Body of pancreas (tissue), 4 donors: Measurements from ENCODE around the gene HHAT. TPM values are rescaled to one million over a fixed set of nuclear protein-coding genes. Genes with fewer than 3 reads are reported as not detected.

ENCODE experiments used
- ATAC-seq: fragments of 150-250 bp; one replicate; pipeline ENCODE4 v1.9.1; 2016
- DNase-seq, 4 donors: peaks; one replicate each; pipeline ENCODE4 v3.0.0-alpha.2; 2019
- H3K27ac ChIP-seq, 4 donors: fragments of 200-600 bp; sonication (generic); 1 replicate in 3 of 4; 2 replicates in 1 of 4; pipeline versions ENCODE4 v1.5.1 to v1.6.1; 2016 to 2019; ENCODE audit warnings: mild to moderate bottlenecking in 1 of 4, mixed read lengths in 1 of 4, moderate library complexity in 1 of 4
- H3K27me3 ChIP-seq, 2 donors: fragments of 200-600 bp; sonication (generic); one replicate each; pipeline ENCODE4 v1.6.0; 2016; ENCODE audit warnings: mild to moderate bottlenecking in 1 of 2
- H3K36me3 ChIP-seq, 2 donors: fragments of 200-600 bp; sonication (generic); replicated peaks in 1 of 2; 2 replicates each; pipeline ENCODE4 v1.5.1; 2016; ENCODE audit warnings: low read depth in 2 of 2; ENCODE audit not compliant: insufficient read depth in 1 of 2
- H3K4me1 ChIP-seq: fragments of 200-600 bp; sonication (generic); one replicate; pipeline ENCODE4 v1.6.0; 2016
- H3K4me3 ChIP-seq, 2 donors: fragments of 200-600 bp; sonication (generic); 1 replicate in 1 of 2; 2 replicates in 1 of 2; pipeline ENCODE4 v1.5.1; 2016 to 2019
- H3K9me3 ChIP-seq, 3 donors: fragments of 200-600 bp; sonication (generic); 1 replicate in 2 of 3; 2 replicates in 1 of 3; pipeline ENCODE4 v1.5.1; 2016
- POLR2A ChIP-seq, 3 donors: fragments of 450-650 bp; IDR thresholded peaks; one replicate each; pipeline ENCODE4 v1.6.1; 2016; ENCODE audit warnings: antibody characterized with exemption in 3 of 3, mild to moderate bottlenecking in 2 of 3
- WGBS, 2 donors: methylation state at CpG; one replicate each; pipeline ENCODE4 v1.1.5; 2017; 5-methylcytosine and 5-hydroxymethylcytosine counted together
- intact Hi-C: fragments of 100-400 bp; cut with DNase I; formaldehyde crosslinking; loops from one replicate; pipeline ENCODE4 v1.15.1; 2023
- total RNA-seq, 2 donors: library from RNA; depleted of rRNA; stranded (reverse); fragments of >200 nt; gene quantifications; one replicate each; pipeline ENCODE4 v1.1.0, GENCODE V29; 2016
- TF ChIP-seq, protein P1 (sequence below), 7 experiments: fragments of 450-650 bp in 4 of 7; fragments of 200-600 bp in 3 of 7; sonication (generic) in 3 of 7; IDR thresholded peaks; one replicate each; pipeline ENCODE4 v1.5.1; 2016 to 2019; ENCODE audit warnings: antibody characterized with exemption in 7 of 7

Gene HHAT
- total RNA-seq, 2 donors from 2014 or later = 4.4 to 19.4 TPM

- H3K9me3 ChIP-seq = no peaks in the 10 kb centered on the region
- H3K27ac ChIP-seq = no peak overlapping the region
- no peaks in the 10 kb centered on the region for H3K36me3 ChIP-seq
- no peaks in the 10 kb centered on the region for H3K27me3 ChIP-seq
- H3K4me1 ChIP-seq = peaks cover 5% of the 10 kb centered on the region
- TF ChIP-seq, protein P1, sequence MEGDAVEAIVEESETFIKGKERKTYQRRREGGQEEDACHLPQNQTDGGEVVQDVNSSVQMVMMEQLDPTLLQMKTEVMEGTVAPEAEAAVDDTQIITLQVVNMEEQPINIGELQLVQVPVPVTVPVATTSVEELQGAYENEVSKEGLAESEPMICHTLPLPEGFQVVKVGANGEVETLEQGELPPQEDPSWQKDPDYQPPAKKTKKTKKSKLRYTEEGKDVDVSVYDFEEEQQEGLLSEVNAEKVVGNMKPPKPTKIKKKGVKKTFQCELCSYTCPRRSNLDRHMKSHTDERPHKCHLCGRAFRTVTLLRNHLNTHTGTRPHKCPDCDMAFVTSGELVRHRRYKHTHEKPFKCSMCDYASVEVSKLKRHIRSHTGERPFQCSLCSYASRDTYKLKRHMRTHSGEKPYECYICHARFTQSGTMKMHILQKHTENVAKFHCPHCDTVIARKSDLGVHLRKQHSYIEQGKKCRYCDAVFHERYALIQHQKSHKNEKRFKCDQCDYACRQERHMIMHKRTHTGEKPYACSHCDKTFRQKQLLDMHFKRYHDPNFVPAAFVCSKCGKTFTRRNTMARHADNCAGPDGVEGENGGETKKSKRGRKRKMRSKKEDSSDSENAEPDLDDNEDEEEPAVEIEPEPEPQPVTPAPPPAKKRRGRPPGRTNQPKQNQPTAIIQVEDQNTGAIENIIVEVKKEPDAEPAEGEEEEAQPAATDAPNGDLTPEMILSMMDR (IDR thresholded peaks at IDR 0.05) = no peak
- no peak for TF ChIP-seq POLR2A (IDR thresholded peaks at IDR 0.05)
- intact Hi-C loops = no loop called here
- 96 to 98% methylated on average over 5 of the region's 5 CpGs for WGBS, 2 donors
- DNase-seq = no peak
- H3K4me3 ChIP-seq = no peak overlapping the region
- ATAC-seq = no peak
These were observed 370.0 kb downstream of the HHAT start for GRCh38 chr1:210698661-210699060.

GRCh38 chr1:210700083-210700482 lies 371.4 kb downstream of the HHAT start:
- WGBS, 2 donors = 54 to 71% methylated on average over 1 of the region's 1 CpG
- no peak for TF ChIP-seq POLR2A (IDR thresholded peaks at IDR 0.05)
- TF ChIP-seq, protein P1 (IDR thresholded peaks at IDR 0.05) = no peak
- DNase-seq (no peak), ATAC-seq (no peak)
- Histone ChIP-seq H3K36me3 (no peaks in the 10 kb centered on the region), H3K4me1 (peaks cover 5% of the 10 kb centered on the region), H3K27me3 (no peaks in the 10 kb centered on the region), H3K4me3 (no peak overlapping the region), H3K9me3 (no peaks in the 10 kb centered on the region), H3K27ac (no peak overlapping the region)
- intact Hi-C loops = no loop called here

DNA sequence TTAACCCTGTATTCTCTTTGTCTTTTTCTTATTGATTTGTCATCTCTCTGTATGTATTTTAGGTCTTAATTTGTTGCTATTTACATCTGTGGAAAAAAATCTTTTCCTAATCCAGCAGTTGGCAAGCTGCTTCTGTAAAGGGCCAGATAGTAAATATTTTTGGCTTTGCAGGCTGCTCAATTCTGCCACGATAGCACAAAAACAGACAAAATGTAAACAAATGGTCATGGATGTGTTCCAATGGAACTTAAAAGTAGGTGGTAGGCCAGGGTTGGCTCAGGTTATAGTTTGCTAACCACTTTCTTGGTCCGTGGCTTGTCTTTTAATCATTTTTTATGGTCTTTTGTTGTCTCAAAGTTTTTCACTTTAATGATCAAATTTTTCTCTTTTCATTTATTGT lies 371.8 kb downstream of the HHAT start:
- DNase-seq (no peak), ATAC-seq (no peak)
- no peaks in the 10 kb centered on the region for H3K9me3 ChIP-seq
- H3K27me3 ChIP-seq = no peaks in the 10 kb centered on the region
- no peaks in the 10 kb centered on the region for H3K36me3 ChIP-seq
- peaks cover 5% of the 10 kb centered on the region for H3K4me1 ChIP-seq
- H3K27ac ChIP-seq = no peak overlapping the region
- H3K4me3 ChIP-seq = no peak overlapping the region
- TF ChIP-seq POLR2A (IDR thresholded peaks at IDR 0.05) = no peak
- TF ChIP-seq, protein P1 (IDR thresholded peaks at IDR 0.05) = no peak
- 14 to 30% methylated on average over 2 of the region's 2 CpGs for WGBS, 2 donors
- intact Hi-C loops = no loop called here

DNA sequence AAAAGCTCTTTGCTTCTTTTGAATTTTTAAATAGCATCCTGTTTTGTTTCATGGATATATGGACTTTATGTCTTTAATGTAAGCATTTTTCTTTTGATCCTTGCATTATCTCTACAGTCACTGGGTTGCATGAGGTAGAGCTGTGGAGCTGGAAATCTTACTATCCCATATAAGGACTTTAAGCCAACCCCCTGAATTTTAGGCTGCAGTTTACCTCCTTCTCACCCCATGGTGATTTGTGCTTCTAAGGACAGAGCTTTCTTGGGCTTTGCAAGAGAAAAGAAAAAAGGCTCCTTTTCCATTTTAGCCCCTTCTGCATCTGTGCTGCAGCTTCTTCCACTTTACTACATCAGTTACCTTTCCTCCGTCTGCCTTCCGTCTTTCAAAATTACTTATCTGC lies 373.8 kb downstream of the HHAT start:
- H3K36me3 ChIP-seq = no peaks in the 10 kb centered on the region
- intact Hi-C loops = no loop called here
- ATAC-seq = no peak
- no peak for DNase-seq
- no peaks in the 10 kb centered on the region for H3K27me3 ChIP-seq
- peaks cover 5% of the 10 kb centered on the region for H3K4me1 ChIP-seq
- 94 to 96% methylated on average over 2 of the region's 2 CpGs for WGBS, 2 donors
- H3K27ac ChIP-seq = no peak overlapping the region
- no peak overlapping the region for H3K4me3 ChIP-seq
- no peak for TF ChIP-seq POLR2A (IDR thresholded peaks at IDR 0.05)
- TF ChIP-seq, protein P1 (IDR thresholded peaks at IDR 0.05) = no peak
- H3K9me3 ChIP-seq = no peaks in the 10 kb centered on the region

DNA sequence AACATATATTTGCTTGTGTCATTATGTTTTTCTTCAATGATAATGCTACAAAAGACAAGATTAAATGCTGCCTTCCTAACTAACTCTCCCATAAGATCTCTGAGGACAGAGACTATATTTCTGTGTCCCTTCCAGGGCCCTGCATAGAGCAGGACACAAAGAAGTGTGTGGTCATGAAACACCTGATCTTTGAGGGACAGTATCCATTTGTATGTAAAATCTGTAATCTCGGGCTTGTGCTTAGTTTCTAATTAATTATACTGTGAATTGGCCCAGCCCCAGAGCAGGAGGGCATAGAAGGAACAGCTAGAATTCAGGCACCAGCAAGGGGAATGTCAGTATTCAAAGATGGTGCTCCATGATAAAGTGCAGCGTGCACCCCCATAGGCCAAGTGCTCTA lies 374.9 kb downstream of the HHAT start:
- H3K4me3 ChIP-seq = no peak overlapping the region
- no peaks in the 10 kb centered on the region for H3K27me3 ChIP-seq
- ATAC-seq = no peak
- TF ChIP-seq POLR2A (IDR thresholded peaks at IDR 0.05) = no peak
- TF ChIP-seq, protein P1 (IDR thresholded peaks at IDR 0.05) = no peak
- DNase-seq = no peak
- no peak overlapping the region for H3K27ac ChIP-seq
- WGBS, 2 donors = 75 to 78% methylated on average over 2 of the region's 2 CpGs
- peaks cover 5% of the 10 kb centered on the region for H3K4me1 ChIP-seq
- no peaks in the 10 kb centered on the region for H3K36me3 ChIP-seq
- intact Hi-C loops = no loop called here
- no peaks in the 10 kb centered on the region for H3K9me3 ChIP-seq
